NK-92 treated with Interleukin-12 subunit alpha and Interleukin-12 subunit beta, amount 100 ng/mL, for 24 hours (cell line): Measurements from ENCODE around the gene MARVELD2.
"Not testable (repeated sequence)": the region's sequence is repeated elsewhere in the genome, so short reads cannot be mapped to it uniquely, and the experiment has no call there.

Source experiments
- DNase-seq: peaks from one replicate; lab custom pipeline; 2025; lab: John Stamatoyannopoulos, UW

Gene MARVELD2

GRCh38 chr5:69414885-69415583 lies at the start of gene MARVELD2:
TSS of gene MARVELD2 (plus strand) at chr5:69415116. CDS start at chr5:69419386, 4,270 bp downstream.
- no peak for DNase-seq

- DNase-seq, result no peak
Observed at GRCh38 chr5:69367697-69368279, 47.1 kb upstream of the MARVELD2 start.

GRCh38 chr5:69368458-69369339 lies 46.2 kb upstream of the MARVELD2 start:
- no peak for DNase-seq

- peak; percentile 96 for DNase-seq
Observed at GRCh38 chr5:69369340-69370121, 45.4 kb upstream of the MARVELD2 start, which contains the start of the genes AK6, RAD17 and TAF9. TSS of gene AK6 (minus strand) at chr5:69369520. CDS start at chr5:69369490, 30 bp downstream. TSS of gene RAD17 (plus strand) at chr5:69369818. CDS start at chr5:69372209, 2,391 bp downstream. TSS of gene TAF9 (minus strand) at chr5:69369520. CDS start at chr5:69365737, 3,783 bp downstream.

- not testable (repeated sequence) for DNase-seq
Observed at GRCh38 chr5:69370335-69370734, 44.6 kb upstream of the MARVELD2 start.

GRCh38 chr5:69372394-69372793 lies 42.5 kb upstream of the MARVELD2 start:
- DNase-seq, result no peak

GRCh38 chr5:69374911-69375446 lies 39.9 kb upstream of the MARVELD2 start:
- no peak for DNase-seq

GRCh38 chr5:69378376-69378775 lies 36.5 kb upstream of the MARVELD2 start:
- DNase-seq, result no peak

GRCh38 chr5:69404659-69405330 lies 10.1 kb upstream of the MARVELD2 start:
- DNase-seq, result no peak

GRCh38 chr5:69415584-69415958 lies 655 bp downstream of the MARVELD2 start:
- no peak for DNase-seq

GRCh38 chr5:69416180-69416579 lies 1.3 kb downstream of the MARVELD2 start:
- no peak for DNase-seq

GRCh38 chr5:69416699-69417098 lies 1.8 kb downstream of the MARVELD2 start:
- DNase-seq, result no peak

- DNase-seq, result no peak
Observed at GRCh38 chr5:69418554-69418953, 3.6 kb downstream of the MARVELD2 start.

- DNase-seq, result no peak
Observed at GRCh38 chr5:69431424-69432303, 16.7 kb downstream of the MARVELD2 start.

- no peak for DNase-seq
Observed at GRCh38 chr5:69432412-69433206, 17.7 kb downstream of the MARVELD2 start.

GRCh38 chr5:69435276-69435884 lies 20.5 kb downstream of the MARVELD2 start:
- DNase-seq, result not testable (repeated sequence)

- no peak for DNase-seq
Observed at GRCh38 chr5:69444127-69444754, 29.3 kb downstream of the MARVELD2 start.

- no peak for DNase-seq
Observed at GRCh38 chr5:69449511-69449910, 34.6 kb downstream of the MARVELD2 start.
